Myocyte (in vitro differentiated cells): ENCODE data around the gene CEBPB. TPM values are rescaled to one million over a fixed set of nuclear protein-coding genes. Genes with fewer than 3 reads are reported as not detected.
"Not testable (repeated sequence)": the region's sequence is repeated elsewhere in the genome, so short reads cannot be mapped to it uniquely, and the experiment has no call there.

Experiments
- DNase-seq: peaks from one replicate; pipeline ENCODE4 v3.0.0-alpha.2; 2012; ENCODE audit warnings: low read depth
- total RNA-seq: library from RNA; depleted of rRNA; stranded (reverse); fragments of >200 nt; gene quantifications from 2 replicates; pipeline ENCODE4 v1.2.3, GENCODE V29; 2014

The CEBPB gene
- total RNA-seq, 1 donor from 2014 or later: 29.6 TPM

DNA sequence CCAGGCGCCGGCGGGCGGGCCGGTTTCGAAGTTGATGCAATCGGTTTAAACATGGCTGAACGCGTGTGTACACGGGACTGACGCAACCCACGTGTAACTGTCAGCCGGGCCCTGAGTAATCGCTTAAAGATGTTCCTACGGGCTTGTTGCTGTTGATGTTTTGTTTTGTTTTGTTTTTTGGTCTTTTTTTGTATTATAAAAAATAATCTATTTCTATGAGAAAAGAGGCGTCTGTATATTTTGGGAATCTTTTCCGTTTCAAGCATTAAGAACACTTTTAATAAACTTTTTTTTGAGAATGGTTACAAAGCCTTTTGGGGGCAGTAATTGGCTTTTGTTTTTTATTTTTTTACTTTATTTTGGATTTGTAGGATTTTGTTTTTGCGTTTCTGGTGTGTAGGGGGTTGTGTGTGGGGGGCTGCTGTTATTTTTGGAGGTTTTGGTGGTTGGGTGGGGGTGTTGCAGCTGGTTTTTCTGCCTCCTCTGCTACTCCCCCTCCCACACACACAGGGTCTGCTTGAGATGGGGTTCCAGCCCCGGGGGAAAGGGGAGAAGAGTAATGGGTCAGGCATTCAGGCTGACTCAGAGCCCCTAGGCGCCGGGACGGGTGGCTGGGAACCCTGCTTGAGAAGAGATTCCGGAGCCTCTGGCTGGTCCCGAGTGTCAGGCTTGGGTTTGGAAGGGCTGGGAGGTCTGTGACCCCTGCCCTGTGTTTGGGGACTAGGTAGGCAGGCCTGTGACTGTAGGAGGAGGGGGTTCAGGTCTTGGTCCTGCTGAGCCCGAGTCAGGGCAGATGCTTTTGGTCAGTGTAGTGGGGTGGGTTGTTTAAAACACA lies 2.0 kb downstream of the CEBPB start:
- DNase-seq: peak; percentile 91

DNA sequence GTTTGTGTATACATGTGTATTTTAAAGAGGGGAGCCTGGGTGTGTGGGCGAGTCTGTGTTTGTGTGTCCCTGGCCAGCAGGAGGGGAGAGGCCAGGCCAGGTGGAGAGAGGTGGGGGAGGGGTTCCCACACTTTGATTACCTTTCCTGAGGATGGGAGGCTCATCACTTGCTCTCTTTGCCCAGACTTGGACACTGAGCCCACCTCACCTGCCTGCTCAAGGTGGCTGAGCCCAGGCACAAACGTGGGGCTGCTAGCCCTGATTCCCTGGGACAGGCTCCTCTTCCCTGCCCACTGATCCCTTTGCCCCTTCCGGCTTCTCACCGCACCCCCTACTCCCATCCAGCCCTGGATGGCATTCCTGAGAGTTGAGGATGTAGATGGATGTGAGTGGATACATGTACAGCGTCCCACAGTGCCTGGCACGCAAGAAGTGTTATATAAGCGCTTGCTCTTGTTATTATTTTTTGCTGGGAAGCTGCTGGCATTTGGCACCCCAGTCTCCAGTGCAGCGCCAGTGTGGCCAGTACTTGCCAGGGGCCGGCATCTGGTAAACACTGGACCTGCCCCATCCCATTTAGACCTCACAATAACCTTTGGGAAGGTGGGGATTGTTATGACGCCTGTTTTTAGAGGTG lies 2.7 kb downstream of the CEBPB start:
- peak; percentile 57 for DNase-seq

DNA sequence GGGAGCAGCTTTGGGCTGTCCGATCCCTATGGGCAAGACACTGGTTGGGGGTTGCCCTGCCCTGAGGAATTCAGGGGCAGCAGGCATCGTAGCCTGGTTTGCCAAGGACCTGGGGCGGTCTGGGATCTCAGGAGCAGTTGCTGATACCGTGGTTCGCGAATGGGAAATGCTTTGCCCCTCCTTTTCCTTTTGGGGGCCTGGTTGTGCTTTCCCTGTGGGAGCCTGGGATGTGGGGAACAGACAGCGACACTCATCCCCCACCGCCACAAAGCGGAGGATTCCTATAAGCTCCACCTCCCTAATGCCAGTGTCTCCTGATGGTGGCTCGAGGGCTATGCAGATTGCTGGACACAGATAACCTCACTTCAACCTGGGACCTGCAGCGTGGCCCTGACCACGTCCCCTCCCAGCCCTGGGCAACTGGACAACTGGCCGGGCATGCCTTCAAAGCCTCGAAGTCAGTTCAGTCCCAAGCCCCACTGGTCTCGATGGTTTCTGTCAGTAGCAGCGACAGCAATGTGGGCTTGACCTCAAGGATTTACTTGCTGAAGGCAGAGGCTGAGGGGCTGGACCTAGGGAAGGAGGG lies 3.3 kb downstream of the CEBPB start:
- peak; percentile 89 for DNase-seq

DNA sequence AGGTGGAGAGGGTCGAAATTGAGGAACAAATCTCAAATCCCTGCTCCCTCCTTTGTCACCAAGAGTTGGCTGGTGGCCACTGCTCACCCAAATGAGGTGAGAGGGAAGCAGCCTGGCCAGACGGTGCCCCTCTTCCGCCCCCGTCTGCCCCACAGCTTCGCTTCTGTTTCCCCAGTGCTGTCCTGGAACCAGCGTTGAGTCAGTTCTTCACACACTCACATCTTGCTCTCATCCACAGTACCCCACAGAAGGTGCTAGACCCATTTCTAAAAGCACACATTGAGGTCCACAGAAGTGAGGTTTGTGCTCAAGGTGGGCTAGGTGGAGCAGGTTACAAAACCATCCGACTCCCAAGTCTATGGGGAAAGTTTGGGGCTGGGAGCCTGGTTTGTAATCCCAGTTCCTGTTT lies 3.8 kb downstream of the CEBPB start:
- no peak for DNase-seq

DNA sequence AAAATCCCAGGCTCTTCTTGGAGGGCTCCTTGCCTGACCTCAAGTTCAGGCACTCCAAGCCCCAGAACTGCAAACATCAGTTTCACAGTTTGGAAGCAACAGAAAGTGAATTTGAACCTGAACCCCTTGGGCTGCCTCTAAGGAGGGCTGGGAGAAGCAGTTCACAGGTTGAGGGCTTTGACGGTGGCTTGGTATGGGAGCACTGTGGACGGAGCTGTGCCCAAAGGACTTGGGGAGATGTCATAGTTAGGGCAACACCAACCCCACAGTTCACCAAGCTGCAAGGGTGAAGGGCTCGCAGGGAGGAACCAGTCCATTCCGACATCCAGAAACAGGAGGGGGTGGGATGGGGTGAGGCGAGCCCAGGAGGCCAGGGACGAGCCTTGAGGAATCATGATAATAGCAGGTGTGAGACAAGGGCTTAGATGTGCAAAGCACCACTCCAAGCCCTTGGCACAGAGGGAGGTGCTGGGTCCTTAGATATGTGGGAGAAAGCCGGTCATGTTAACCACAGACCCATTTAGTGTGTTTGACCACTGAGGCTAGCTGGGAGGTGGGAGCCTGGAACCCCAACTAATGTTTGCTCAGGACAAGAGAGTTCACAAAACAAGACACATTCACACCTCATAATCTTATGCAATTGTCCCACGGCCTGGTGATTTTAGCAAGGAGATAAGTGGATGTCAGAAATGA lies 4.3 kb downstream of the CEBPB start:
- DNase-seq: no peak

DNA sequence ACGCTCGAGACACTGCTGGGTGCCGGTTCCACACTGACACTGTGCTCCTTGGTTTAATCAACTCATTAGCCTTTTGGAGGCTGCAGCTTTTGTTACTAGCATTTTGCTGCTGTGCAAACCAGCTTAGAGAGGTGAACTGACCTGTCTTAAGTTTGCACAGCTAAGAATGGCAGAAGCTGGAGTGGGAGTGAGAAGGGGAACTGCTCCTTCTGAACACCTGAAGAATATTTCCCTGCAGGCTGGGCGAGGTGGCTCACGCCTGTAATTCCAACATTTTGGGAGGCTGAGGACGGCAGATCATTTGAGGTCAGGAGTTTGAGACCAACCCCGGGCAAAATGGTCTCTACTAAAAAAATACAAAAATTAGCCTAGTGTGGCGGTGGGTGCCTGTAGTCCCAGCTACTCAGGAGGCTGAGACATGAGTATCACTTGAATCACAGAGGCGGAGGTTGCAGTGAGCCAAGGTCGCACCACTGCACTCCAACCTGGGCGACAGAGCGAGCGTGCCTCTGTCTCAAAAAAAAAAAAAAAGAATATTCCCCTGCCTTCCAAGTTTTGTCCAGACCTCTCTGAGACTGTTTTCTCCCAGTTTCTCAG lies 5.0 kb downstream of the CEBPB start:
- DNase-seq: no peak

DNA sequence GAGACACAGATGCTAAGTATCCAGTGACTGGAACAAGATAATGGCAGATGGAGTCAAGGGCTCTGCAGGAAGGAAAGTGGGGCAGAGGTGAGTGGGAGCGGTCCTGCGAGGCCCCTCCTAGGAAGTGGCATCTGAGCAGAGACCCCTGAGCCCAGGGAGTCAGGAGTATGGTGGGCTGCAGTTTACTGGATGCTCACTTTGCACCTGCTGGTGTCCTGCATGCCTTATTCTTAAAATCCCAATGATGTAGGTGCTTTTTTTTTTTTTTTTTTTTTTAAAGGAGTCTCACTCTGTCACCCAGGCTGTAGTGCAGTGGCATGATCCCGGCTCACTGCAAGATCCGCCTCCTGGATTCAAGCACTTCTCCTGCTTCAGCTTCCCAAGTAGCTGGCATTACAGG lies 5.6 kb downstream of the CEBPB start:
- DNase-seq: no peak

DNA sequence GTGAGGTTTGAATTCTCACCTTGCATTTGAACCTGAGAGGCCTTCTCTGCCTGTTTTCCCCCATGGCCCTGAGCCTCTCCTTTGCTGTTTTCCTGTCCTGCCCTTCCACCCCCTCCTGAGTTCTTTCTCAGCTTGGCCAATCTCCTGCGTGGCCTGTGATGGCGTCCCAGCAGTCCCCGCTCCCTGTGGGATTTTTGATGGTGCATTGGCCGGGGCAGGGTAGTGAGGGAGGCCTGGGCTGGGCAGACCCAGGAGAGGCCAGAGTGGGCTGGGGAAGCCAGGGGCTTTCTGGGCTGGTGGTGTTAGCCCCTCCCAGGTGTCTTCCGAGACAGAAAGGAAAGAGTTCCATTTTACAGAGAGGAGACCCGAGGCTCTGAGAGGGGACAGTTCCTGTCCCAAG lies 6.3 kb downstream of the CEBPB start:
- DNase-seq: no peak

DNA sequence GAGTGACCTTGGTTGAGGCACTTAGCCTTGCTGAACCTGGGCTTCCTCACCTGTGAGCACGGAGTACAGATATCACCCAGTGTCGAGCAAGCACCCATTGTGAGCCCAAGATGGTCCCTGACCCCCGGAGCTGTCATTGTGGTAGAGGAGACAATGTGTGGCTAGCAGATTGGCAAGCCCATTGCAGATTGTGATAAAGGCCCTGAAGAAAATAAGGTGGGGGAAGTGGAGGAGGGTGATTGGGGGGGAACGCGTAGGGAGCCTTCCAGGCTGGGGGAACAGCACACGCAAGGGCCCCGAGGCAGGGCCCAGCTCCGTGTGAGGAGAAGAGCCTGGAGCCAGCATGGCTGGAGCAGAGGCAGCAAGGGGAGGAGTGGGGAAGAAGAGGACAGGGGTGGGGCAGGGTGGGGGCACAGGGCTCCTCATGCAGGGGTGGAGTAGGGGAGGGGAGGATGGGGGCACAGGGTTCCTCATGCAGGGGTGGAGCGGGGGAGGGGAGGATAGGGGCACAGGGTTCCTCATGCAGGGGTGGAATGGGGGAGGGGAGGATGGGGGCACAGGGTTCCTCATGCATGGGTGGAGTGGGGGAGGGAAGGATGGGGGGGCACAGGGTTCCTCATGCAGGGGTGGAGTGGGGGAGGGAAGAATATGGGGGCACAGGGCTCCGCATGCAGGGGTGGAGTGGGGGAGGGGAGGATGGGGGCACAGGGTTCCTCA lies 7.0 kb downstream of the CEBPB start:
- DNase-seq: no peak

DNA sequence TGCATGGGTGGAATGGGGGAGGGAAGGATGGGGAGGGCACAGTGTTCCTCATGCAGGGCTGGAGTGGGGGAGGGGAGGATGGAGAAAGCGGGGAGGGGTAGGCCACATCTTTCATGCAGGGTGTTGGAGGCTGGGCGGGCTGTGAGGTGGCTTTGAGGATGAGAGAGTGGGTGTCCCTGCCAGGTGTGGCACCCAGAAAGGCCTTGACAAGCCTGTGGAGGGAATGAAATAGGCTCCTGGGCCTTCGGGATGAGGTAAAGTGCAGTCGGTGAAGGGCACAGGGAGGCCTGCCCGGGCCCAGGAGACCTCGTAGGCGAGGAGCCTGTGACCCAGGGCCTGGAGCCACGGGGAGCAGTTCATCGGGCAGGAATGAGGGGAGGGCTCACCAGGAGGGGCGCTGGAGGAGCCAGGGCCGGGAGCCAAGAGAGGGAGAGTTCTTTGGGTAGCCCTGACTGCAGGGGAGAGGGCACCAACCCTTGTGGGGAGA lies 7.6 kb downstream of the CEBPB start:
- no peak for DNase-seq

DNA sequence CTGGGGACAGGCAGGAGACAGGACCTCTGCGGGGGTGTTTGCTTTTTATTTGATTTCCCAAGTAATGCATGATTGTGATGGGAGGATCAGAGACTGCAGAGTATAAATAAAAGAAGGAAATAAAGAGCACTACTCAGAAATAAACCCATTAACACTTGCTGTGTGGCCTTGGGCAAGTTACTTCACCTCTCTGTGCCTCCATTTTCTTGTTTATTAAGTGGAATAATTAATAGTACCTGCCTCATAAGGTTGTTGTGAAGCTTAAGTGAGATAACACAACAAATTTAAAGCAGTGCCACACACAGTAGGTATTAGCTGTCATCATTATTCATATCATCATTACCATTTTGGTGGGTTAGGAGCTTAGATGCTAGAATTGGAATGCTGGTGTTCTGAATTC lies 8.1 kb downstream of the CEBPB start:
- no peak for DNase-seq

DNA sequence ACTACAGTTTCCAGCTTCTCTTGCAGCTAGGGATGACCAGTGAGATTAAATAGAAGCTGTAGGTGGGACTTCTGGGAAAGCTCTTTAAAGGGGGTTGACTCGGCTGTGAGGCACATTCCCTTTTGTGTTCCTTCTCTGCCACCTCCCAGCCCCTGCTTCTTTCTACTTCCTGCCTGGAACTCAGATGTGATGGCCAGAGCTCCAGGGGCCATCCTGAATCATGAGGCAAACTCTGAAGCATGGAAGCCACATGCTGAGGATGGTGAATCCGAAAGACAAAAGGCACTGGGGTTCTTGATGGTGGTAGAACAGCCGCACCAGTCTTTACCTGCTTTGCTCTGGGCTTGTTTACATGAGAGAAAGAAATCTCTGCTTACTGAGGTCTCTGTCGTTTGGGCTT lies 9.1 kb downstream of the CEBPB start:
- DNase-seq: no peak

DNA sequence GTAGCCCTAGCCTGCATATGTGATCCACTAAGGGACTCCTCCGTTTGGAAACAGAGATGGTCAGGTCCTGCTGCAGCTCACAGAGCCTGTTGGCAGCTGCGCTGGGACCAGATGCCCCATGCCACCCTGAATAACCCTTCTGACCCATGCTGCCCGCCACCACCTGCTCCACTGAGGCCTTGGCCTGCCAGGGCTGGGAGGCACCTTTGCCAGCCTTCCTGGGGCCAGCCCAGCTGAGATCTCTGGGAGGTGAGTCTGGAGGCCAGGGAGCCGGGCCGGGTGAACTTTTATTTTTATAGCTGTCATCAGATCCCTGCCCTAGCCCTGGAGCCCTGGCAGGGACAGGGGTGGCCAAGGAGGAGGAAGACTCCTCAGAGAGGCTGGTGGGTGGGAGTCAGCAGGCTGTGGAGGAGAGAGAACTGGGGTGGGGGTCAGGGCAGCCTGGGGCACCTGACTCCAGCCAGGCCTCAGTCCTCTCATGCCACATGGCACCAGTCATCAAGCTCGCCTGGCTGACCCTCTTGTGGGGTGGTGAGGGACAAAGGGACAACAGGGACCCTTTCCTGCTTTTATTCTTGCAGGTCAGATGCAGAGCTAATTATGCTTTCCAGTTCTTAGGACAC lies 10.0 kb downstream of the CEBPB start:
- DNase-seq: peak; percentile 56

DNA sequence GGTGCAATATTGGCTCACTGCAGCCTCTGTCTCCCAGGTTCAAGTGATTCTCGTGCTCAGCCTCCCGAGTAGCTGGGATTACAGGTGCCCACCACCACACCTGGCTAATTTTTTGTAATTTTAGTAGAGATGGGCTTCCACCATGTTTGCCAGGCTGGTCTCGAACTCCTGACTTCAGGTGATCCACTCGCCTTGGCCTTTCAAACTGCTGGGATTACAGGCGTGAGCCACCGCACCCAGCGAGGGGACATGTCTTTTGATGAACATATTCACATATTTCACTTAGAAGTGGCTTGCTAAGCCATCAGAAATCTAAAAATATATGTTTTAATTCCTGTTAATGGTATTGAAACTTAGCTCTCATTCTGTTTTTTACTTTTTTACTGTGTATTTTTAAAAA lies 11.1 kb downstream of the CEBPB start:
- DNase-seq: not testable (repeated sequence)

DNA sequence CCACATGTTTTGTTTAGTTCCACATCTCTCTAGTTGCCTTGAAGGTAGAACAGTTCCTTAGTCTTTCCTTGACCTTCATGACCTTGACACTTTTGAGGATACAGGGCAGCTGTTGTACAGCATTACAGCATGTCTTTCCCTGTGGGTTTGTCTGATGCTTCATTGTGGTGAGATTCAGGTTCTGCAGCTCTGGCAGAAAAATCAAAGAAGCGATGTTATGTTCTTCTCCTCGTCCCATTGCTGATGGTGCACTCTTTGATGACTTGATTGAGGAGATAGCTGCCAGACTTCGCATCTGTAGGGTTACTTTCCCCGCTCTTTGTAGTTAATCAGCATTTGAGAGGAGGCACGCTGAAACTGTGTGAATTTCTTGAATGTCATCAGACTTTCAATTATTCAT lies 12.0 kb downstream of the CEBPB start:
- DNase-seq: peak; percentile 56

DNA sequence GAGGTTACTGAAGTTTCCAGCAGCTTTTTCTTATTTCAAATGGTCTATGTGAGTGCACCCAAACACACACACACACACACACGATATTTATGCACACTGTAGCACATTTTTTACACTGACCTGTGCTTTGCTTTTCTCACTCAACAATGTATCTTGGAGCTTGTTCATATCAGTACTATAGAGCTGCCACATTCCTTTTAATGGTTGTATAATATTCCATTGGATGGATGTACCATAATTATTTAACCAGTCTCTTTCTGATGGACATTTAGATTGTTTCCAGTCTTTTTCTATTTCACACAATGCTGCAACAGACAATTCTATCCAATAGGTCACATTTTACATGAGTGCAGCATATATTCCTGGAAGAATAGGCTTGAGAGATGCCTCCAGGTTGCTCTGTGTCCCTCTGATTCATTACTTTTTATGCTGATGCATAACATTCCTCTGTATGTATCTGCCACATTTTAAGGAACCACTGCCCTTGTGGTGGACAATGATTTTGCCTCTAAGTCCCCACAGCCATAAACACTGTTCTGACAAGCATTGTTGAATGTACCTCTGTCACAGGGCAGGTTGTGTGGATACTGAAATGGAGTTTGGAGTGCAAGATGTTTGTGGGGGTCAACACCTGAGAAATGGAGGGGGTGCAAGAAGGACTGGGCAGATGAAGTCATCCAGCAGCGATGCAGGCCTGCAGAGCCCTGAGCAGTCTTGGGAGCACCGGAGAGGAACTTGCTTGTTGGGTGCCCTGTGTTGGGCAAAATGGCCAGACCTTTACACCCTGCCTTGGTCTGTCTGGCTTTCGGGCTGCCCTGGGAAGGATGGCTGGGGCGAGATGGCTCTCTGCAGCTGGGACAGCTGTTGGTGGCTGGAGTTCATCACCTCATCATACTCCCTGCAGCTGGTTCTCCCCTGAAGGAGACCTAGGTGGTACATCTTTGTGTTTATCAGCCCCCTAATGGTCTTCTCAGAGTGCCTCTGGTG lies 13.6 kb downstream of the CEBPB start:
- no peak for DNase-seq

DNA sequence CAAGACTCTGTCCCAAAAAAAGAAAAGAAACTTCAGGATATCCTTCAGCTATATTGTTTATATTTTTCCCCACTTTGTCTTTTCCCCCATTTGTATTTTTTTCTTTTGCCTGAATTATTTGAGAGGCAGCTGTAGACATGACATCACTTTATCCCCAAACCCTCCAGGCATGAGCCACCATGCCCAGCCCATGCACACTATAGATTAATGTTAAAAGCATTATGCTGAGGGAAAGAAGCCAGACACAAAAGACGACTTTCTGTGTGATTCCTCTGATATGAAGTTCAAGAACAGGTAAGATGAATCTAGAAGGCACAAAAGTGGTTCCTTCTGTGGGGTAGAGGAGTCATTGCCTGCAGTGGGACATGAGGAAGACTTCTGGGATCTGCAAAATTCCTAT lies 16.4 kb downstream of the CEBPB start:
- DNase-seq: no peak

DNA sequence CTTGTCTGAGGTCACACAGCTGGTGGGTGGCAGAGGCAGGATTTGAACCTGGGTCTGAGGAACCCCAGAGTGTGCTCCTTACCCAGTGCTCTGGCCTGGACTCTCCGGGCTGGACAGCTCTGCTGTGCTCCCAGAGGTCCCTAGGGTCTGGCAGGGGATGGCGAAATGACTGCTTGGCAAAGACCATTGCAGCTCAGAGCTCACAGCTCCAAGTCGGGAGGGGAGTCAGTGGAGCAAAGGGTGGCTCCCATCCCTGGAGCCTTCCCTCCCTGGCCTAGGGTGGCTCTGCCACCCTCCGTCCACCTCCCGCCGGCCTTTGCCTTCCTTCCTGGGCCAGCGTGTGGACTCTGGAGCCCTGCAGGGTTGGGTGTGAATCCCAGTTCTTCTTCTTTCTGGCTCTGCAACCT lies 17.5 kb downstream of the CEBPB start:
- DNase-seq: no peak

DNA sequence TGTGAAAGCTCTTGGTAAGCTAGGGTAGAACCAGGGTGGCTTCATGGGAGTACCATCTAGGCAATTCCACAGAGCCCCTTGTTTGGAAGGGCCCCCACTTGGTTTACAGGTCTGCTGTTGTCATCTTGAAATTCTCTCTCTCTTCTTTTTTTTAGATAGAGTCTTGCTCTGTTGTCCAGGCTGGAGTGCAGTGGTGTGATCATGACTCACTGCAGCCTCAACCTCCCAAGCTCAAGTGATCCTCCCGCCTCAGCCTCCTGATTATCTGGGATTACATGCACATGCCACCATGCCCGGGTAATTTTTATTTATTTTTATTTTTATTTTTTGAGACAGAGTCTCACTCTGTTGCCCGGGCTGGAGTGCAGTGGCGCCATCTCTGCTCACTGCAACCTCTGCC lies 18.2 kb downstream of the CEBPB start:
- DNase-seq: not testable (repeated sequence)
